HCT116 (cell line): ENCODE results near the gene PJA1. TPM values are rescaled to one million over a fixed set of nuclear protein-coding genes. Genes with fewer than 3 reads are reported as not detected.

Source experiments
- ATAC-seq: fragments of 200-7000 bp; cut with Tn5 transposase; 2 replicates; pipeline ENCODE4 v1.9.1; 2020; ENCODE audit warnings: mild to moderate bottlenecking, moderate library complexity
- BruUV-seq: library from RNA; stranded (reverse); fragments of 400-500 nt; replicated peaks from 2 replicates; lab custom pipeline; 2021; lab: Mats Ljungman, UMichigan
- CTCF ChIA-PET: fragments of 300-600 bp; sonication (Branson Sonifier 250); formaldehyde crosslinking; loops from one replicate; lab custom pipeline; 2021; ENCODE audit warnings: antibody characterized with exemption; lab: Charles Lee
- POLR2A ChIA-PET: fragments of 300-600, 350-600 bp; sonication (Branson Sonifier 250); formaldehyde crosslinking; loops from one replicate; lab custom pipeline; 2021; ENCODE audit warnings: antibody characterized with exemption; lab: Charles Lee
- RAD21 ChIA-PET, 2 experiments: fragments of 300-600 bp; sonication (Branson Sonifier 250); formaldehyde crosslinking; loops; one replicate each; lab custom pipeline; 2023; ENCODE audit warnings: low total read pairs in 2 of 2; ENCODE audit not compliant: uncharacterized antibody in 2 of 2, unreplicated experiment in 2 of 2, low non-redundant PET in 1 of 2; lab: Charles Lee
- DNase-seq: peaks from one replicate; pipeline ENCODE4 v3.0.0-alpha.2; 2010; ENCODE audit warnings: low read depth, low spot score
- H2AFZ ChIP-seq: fragments of 200-600 bp; shearing (Covaris generic), sonication (generic); 2 replicates; pipeline ENCODE4 v1.6.1; 2017; ENCODE audit warnings: low read depth, mixed run types, mixed read lengths, antibody characterized with exemption, low read length; ENCODE audit not compliant: poor library complexity, severe bottlenecking
- H3K27ac ChIP-seq: 2 replicates; pipeline ENCODE4 v1.5.1; 2012; ENCODE audit warnings: low read depth, low read length
- H3K27me3 ChIP-seq: fragments of 200-600 bp; sonication (generic); 2 replicates; pipeline ENCODE4 v1.6.1; 2016; ENCODE audit warnings: mixed run types, low read length, mixed read lengths; ENCODE audit not compliant: insufficient read depth
- H3K36me3 ChIP-seq, 2 experiments: fragments of 200-500 bp in 1 of 2; fragments of 200-600 bp in 1 of 2; sonication (Bioruptor generic) in 1 of 2; sonication (generic) in 1 of 2; 2 replicates each; pipeline versions ENCODE4 v1.5.1 to v1.6.1; 2014 to 2016; ENCODE audit warnings: low read length in 2 of 2, inconsistent platforms in 1 of 2, mixed read lengths in 1 of 2, mixed run types in 1 of 2; ENCODE audit not compliant: insufficient read depth in 2 of 2, control insufficient read depth in 1 of 2
- H3K4me1 ChIP-seq, 2 experiments: fragments of 200-600 bp in 1 of 2; sonication (generic) in 1 of 2; 2 replicates each; pipeline versions ENCODE4 v1.5.1 to v1.6.1; 2012 to 2017; ENCODE audit warnings: low read length in 2 of 2, inconsistent platforms in 1 of 2, mild to moderate bottlenecking in 1 of 2, mixed read lengths in 1 of 2, mixed run types in 1 of 2, moderate library complexity in 1 of 2; ENCODE audit not compliant: insufficient read depth in 2 of 2, control insufficient read depth in 1 of 2
- H3K4me2 ChIP-seq: fragments of 200-600 bp; sonication (generic); 2 replicates; pipeline ENCODE4 v1.6.1; 2017; ENCODE audit warnings: mixed run types, low read length, mixed read lengths
- H3K4me3 ChIP-seq, 2 experiments: fragments of 200-600 bp in 1 of 2; sonication (generic) in 1 of 2; replicated peaks in 1 of 2; 2 replicates each; pipeline ENCODE4 v1.5.1; 2011 to 2016; ENCODE audit warnings: low read length in 2 of 2, control low read depth in 1 of 2, low read depth in 1 of 2, mild to moderate bottlenecking in 1 of 2, mixed read lengths in 1 of 2, mixed run types in 1 of 2
- H3K79me2 ChIP-seq: fragments of 200-600 bp; sonication (generic); 2 replicates; pipeline ENCODE4 v1.6.1; 2017; ENCODE audit warnings: mild to moderate bottlenecking, mixed run types, low read length, moderate library complexity, mixed read lengths; ENCODE audit not compliant: insufficient read depth
- H3K9ac ChIP-seq: fragments of 200-600 bp; sonication (generic); 2 replicates; pipeline ENCODE4 v1.6.1; 2016; ENCODE audit warnings: low read length, mixed read lengths
- H3K9me2 ChIP-seq: fragments of 200-600 bp; sonication (generic), shearing (Covaris generic); 2 replicates; pipeline ENCODE4 v1.6.1; 2017; ENCODE audit warnings: mixed run types, mild to moderate bottlenecking, moderate library complexity; ENCODE audit not compliant: insufficient read depth
- H3K9me3 ChIP-seq, 2 experiments: fragments of 200-500 bp in 1 of 2; fragments of 200-600 bp in 1 of 2; sonication (Bioruptor generic) in 1 of 2; sonication (generic) in 1 of 2; 2 replicates each; pipeline ENCODE4 v1.6.1; 2014 to 2017; ENCODE audit warnings: low read length in 2 of 2, mixed read lengths in 2 of 2, inconsistent platforms in 1 of 2, low read depth in 1 of 2, mild to moderate bottlenecking in 1 of 2, mixed run types in 1 of 2, moderate library complexity in 1 of 2; ENCODE audit not compliant: control insufficient read depth in 1 of 2, insufficient read depth in 1 of 2
- H4K20me1 ChIP-seq: fragments of 200-600 bp; sonication (generic), shearing (Covaris generic); 2 replicates; pipeline ENCODE4 v1.6.1; 2017; ENCODE audit warnings: mixed run types, mild to moderate bottlenecking, moderate library complexity; ENCODE audit not compliant: insufficient read depth
- ATF3 ChIP-seq: IDR thresholded peaks from 2 replicates; pipeline ENCODE4 v1.6.1; 2012
- CEBPB ChIP-seq: IDR thresholded peaks from 2 replicates; pipeline ENCODE4 v1.6.1; 2012; ENCODE audit warnings: low read depth
- CTCF ChIP-seq, 3 experiments: fragments of 200-600 bp in 1 of 3; sonication (generic) in 1 of 3; IDR thresholded peaks in 2 of 3; conservative IDR thresholded peaks in 1 of 3; 2 replicates each; pipeline ENCODE4 v1.5.1; 2012 to 2017; ENCODE audit warnings: low read depth in 2 of 3, low read length in 2 of 3, antibody characterized with exemption in 1 of 3, borderline replicate concordance in 1 of 3, control low read depth in 1 of 3, mild to moderate bottlenecking in 1 of 3, mixed read lengths in 1 of 3, mixed run types in 1 of 3, moderate library complexity in 1 of 3; ENCODE audit not compliant: insufficient read depth in 1 of 3
- EGR1 ChIP-seq: IDR thresholded peaks from 2 replicates; pipeline ENCODE4 v1.6.1; 2012; ENCODE audit warnings: low read depth
- EZH2phosphoT487 ChIP-seq: fragments of 200-600 bp; IDR thresholded peaks from 2 replicates; pipeline ENCODE4 v1.6.1; 2018; ENCODE audit warnings: antibody characterized with exemption, borderline replicate concordance
- MAX ChIP-seq: IDR thresholded peaks from 2 replicates; pipeline ENCODE4 v1.6.1; 2012
- POLR2A ChIP-seq: IDR thresholded peaks from 2 replicates; pipeline ENCODE4 v1.7.0; 2011; ENCODE audit warnings: borderline replicate concordance; ENCODE audit not compliant: insufficient read depth, insufficient read length; ENCODE audit errors: extremely low read depth
- POLR2AphosphoS5 ChIP-seq: IDR thresholded peaks from 2 replicates; pipeline ENCODE4 v1.6.1; 2011; ENCODE audit warnings: mild to moderate bottlenecking, low read depth, low read length, moderate library complexity
- REST ChIP-seq: IDR thresholded peaks from 2 replicates; pipeline ENCODE4 v1.6.1; 2012; ENCODE audit warnings: low read depth
- SP1 ChIP-seq: IDR thresholded peaks from 2 replicates; pipeline ENCODE4 v1.6.1; 2012; ENCODE audit warnings: low read depth
- SRF ChIP-seq: IDR thresholded peaks from 2 replicates; pipeline ENCODE4 v1.6.1; 2012; ENCODE audit warnings: low read depth
- TCF7L2 ChIP-seq: IDR thresholded peaks from 2 replicates; pipeline ENCODE4 v1.7.0; 2011; ENCODE audit warnings: borderline replicate concordance, inconsistent platforms; ENCODE audit not compliant: insufficient read depth, insufficient read length; ENCODE audit errors: extremely low read depth
- YY1 ChIP-seq: IDR thresholded peaks from 2 replicates; pipeline ENCODE4 v1.6.1; 2011; ENCODE audit warnings: low read length, low read depth, moderate library complexity, mild to moderate bottlenecking; ENCODE audit not compliant: insufficient replicate concordance; ENCODE audit errors: extremely low read depth
- ZFX ChIP-seq: fragments of 450-650 bp; IDR thresholded peaks from 2 replicates; pipeline ENCODE4 v1.6.1; 2017
- ZNF274 ChIP-seq: fragments of 200-500 bp; sonication (Bioruptor generic); IDR thresholded peaks from 2 replicates; pipeline ENCODE4 v1.6.1; 2014; ENCODE audit warnings: mild to moderate bottlenecking, low read depth, low read length, inconsistent platforms
- intact Hi-C: fragments of 100-400 bp; cut with micrococcal nuclease; formaldehyde crosslinking; loops from 2 replicates; pipeline ENCODE4 v1.10.0; 2022
- total RNA-seq: library from RNA; stranded (reverse); gene quantifications from one replicate; pipeline ENCODE4 v1.2.1, GENCODE V29; 2021; ENCODE audit not compliant: unreplicated experiment

The PJA1 gene
- total RNA-seq, 1 experiment from 2014 or later, result 15.7 TPM

GRCh38 chrX:69179380-69179911 is 14.2 kb upstream of the PJA1 start:
- no peaks in the 10 kb centered on the region for H3K9me3 ChIP-seq
- H3K27ac ChIP-seq, result no peak overlapping the region
- no peaks in the 10 kb centered on the region for H3K9me2 ChIP-seq
- POLR2A ChIA-PET, result no interaction called here
- TF ChIP-seq ZFX (no peak), YY1 (no peak), EGR1 (no peak), MAX (no peak), ATF3 (no peak)
- RAD21 ChIA-PET, result no interaction called here
- DNase-seq (no peak), ATAC-seq (no peak)
- H3K4me3 ChIP-seq, result no peak overlapping the region
- no peak overlapping the region for H3K9ac ChIP-seq
- H3K4me1 ChIP-seq, result no peaks in the 10 kb centered on the region
- no peaks in the 10 kb centered on the region for H3K36me3 ChIP-seq
- BruUV-seq, result no TSS peak
- no peaks in the 10 kb centered on the region for H3K27me3 ChIP-seq
- intact Hi-C loops, result no loop called here
- H2AFZ ChIP-seq, result no peak overlapping the region
- no peaks in the 10 kb centered on the region for H4K20me1 ChIP-seq
- no peaks in the 10 kb centered on the region for H3K79me2 ChIP-seq
- CTCF ChIA-PET, result no interaction called here
- no peak overlapping the region for H3K4me2 ChIP-seq

GRCh38 chrX:69178592-69178991 is 13.3 kb upstream of the PJA1 start:
- BruUV-seq, result no TSS peak
- CTCF ChIA-PET, result no interaction called here
- TF ChIP-seq ZNF274 (no peak), YY1 (no peak), POLR2A (no peak), CEBPB (no peak), CTCF (IDR thresholded peaks at IDR 0.05 in 2 of 3, conservative IDR thresholded peaks at IDR 0.05 in 1 of 3; ENCODE audit: borderline replicate concordance in 1 of 3, insufficient read depth in 1 of 3, low read depth in 2 of 3, low read length in 2 of 3) (no peak), SP1 (no peak), MAX (no peak), TCF7L2 (no peak), REST (no peak), POLR2AphosphoS5 (no peak), EZH2phosphoT487 (no peak), SRF (no peak)

More at GRCh38 chrX:69178592-69178991, 13.3 kb upstream of the PJA1 start:
- no peaks in the 10 kb centered on the region for H3K4me1 ChIP-seq
- no peak overlapping the region for H3K27ac ChIP-seq
- ChIA-PET RAD21 (no interaction called here), POLR2A (no interaction called here)
- intact Hi-C loops, result no loop called here
- no peak overlapping the region for H3K9ac ChIP-seq
- H3K36me3 ChIP-seq, result no peaks in the 10 kb centered on the region
- H4K20me1 ChIP-seq, result no peaks in the 10 kb centered on the region
- H3K79me2 ChIP-seq, result no peaks in the 10 kb centered on the region
- no peak overlapping the region for H3K4me3 ChIP-seq
- H3K27me3 ChIP-seq, result no peaks in the 10 kb centered on the region
- ATAC-seq (no peak), DNase-seq (no peak)
- no peaks in the 10 kb centered on the region for H3K9me3 ChIP-seq
- H3K9me2 ChIP-seq, result no peaks in the 10 kb centered on the region
- H2AFZ ChIP-seq, result no peak overlapping the region
- H3K4me2 ChIP-seq, result no peak overlapping the region
